ENCODE results near the gene OR2D2.
"Not testable (repeated sequence)": the region's sequence is repeated elsewhere in the genome, so short reads cannot be mapped to it uniquely, and the experiment has no call there.

DNA sequence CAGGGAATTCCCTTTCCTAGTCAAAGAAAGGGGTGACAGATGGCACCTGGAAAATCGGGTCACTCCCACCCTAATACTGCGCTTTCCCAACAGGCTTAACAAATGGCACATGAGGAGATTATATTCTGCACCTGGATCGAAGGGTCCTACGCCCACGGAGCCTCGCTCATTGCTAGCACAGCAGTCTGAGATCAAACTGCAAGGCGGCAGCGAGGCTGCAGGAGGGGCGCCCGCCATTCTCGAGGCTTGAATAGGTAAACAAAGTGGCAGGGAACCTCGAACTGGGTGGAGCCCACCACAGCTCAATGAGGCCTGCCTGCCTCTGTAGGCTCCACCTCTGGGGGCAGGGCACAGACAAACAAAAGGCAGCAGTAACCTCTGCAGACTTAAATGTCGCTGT, 12.5 kb upstream of the OR2D2 start:
- not testable (repeated sequence) for TF ChIP-seq CTCF, POLR2A, POLR2AphosphoS5 (IDR thresholded peaks at IDR 0.05)
